Measurements from ENCODE around the gene RAB11B. TPM values are rescaled to one million over a fixed set of nuclear protein-coding genes. Genes with fewer than 3 reads are reported as not detected.
A peak's percentile ranks its signal among the peaks of the same experiment; 100 is the strongest.

RAB11B gene
- total RNA-seq, 1 experiment from 2014 or later = 67.2 TPM

GRCh38 chr19:8393871-8394250 is 3.7 kb downstream of the RAB11B start:
- no TSS peak for BruUV-seq (replicated peaks)
- peaks cover 30% of the 10 kb centered on the region for H3K4me1 Mint-ChIP-seq (ENCODE audit: insufficient read depth, unreplicated experiment)
- ChIA-PET POLR2A (interaction anchor here (0.7 to 1.9 kb wide), 4 partner anchors 32 to 90 kb away, joined by 3 to 7 read pairs (median 4); no protein-coding TSS in a partner anchor), CTCF (interaction anchor here (0.6 to 7.0 kb wide), 5 partner anchors 34 to 125 kb away, joined by 3 to 72 read pairs (median 3); no protein-coding TSS in a partner anchor)
- H3K36me3 Mint-ChIP-seq (ENCODE audit: insufficient read depth, unreplicated experiment) = peaks cover 22% of the 10 kb centered on the region
- H3K4me3 Mint-ChIP-seq (ENCODE audit: unreplicated experiment) = no peak overlapping the region
- intact Hi-C loops (cut with micrococcal nuclease) = no loop called here
- H3K27ac Mint-ChIP-seq (ENCODE audit: low read depth, unreplicated experiment) = peak overlapping the region; percentile 83
- DNase-seq (ENCODE audit: unreplicated experiment) = no peak
- no peaks in the 10 kb centered on the region for H3K27me3 Mint-ChIP-seq (ENCODE audit: insufficient read depth, unreplicated experiment)
- TF ChIP-seq, protein P1, sequence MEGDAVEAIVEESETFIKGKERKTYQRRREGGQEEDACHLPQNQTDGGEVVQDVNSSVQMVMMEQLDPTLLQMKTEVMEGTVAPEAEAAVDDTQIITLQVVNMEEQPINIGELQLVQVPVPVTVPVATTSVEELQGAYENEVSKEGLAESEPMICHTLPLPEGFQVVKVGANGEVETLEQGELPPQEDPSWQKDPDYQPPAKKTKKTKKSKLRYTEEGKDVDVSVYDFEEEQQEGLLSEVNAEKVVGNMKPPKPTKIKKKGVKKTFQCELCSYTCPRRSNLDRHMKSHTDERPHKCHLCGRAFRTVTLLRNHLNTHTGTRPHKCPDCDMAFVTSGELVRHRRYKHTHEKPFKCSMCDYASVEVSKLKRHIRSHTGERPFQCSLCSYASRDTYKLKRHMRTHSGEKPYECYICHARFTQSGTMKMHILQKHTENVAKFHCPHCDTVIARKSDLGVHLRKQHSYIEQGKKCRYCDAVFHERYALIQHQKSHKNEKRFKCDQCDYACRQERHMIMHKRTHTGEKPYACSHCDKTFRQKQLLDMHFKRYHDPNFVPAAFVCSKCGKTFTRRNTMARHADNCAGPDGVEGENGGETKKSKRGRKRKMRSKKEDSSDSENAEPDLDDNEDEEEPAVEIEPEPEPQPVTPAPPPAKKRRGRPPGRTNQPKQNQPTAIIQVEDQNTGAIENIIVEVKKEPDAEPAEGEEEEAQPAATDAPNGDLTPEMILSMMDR (IDR thresholded peaks at IDR 0.05; ENCODE audit: unreplicated experiment) = no peak
- no peaks in the 10 kb centered on the region for H3K9me3 Mint-ChIP-seq (ENCODE audit: unreplicated experiment)

GRCh38 chr19:8395621-8396082 is 5.5 kb downstream of the RAB11B start:
- intact Hi-C loops (cut with micrococcal nuclease) = loop anchor here (1.0 kb wide), 1 partner anchor 40 kb away; no protein-coding TSS in a partner anchor
- ChIA-PET POLR2A (interaction anchor here (1.0 kb wide), 1 partner anchor 41 kb away, joined by 6 read pairs; no protein-coding TSS in a partner anchor), CTCF (interaction anchor here (0.6 to 7.0 kb wide), 6 partner anchors 41 to 187 kb away, joined by 3 to 72 read pairs (median 4); no protein-coding TSS in a partner anchor)
- no TSS peak for BruUV-seq (replicated peaks)
- TF ChIP-seq, protein P1 (IDR thresholded peaks at IDR 0.05; ENCODE audit: unreplicated experiment) = no peak
- Mint-ChIP-seq H3K36me3 (ENCODE audit: insufficient read depth, unreplicated experiment) (peaks cover 13% of the 10 kb centered on the region), H3K4me3 (ENCODE audit: unreplicated experiment) (no peak overlapping the region), H3K27me3 (ENCODE audit: insufficient read depth, unreplicated experiment) (no peaks in the 10 kb centered on the region), H3K9me3 (ENCODE audit: unreplicated experiment) (no peaks in the 10 kb centered on the region), H3K4me1 (ENCODE audit: insufficient read depth, unreplicated experiment) (peaks cover 30% of the 10 kb centered on the region), H3K27ac (ENCODE audit: low read depth, unreplicated experiment) (peak overlapping the region; percentile 83)
- no peak for DNase-seq (ENCODE audit: unreplicated experiment)

DNA sequence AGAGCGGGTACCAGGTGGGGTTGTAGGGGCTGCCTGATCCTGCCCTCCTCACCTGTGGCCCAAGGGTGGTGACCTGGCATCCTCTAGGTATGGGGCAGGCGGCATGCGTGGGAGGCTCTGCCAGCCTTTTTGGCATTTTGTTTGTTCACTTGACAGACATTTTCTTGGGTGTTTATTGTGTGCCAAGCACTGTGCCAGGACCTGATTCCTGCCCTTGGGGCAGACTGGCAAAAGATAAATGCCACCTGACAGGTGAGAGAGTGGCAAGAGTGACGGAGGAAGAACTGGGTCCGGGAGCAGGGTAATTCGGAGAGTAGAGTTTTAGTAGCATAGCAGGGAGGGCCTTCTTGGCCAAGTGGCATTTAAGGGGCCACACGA is 6.0 kb downstream of the RAB11B start:
- BruUV-seq (replicated peaks) = no TSS peak
- TF ChIP-seq, protein P1 (IDR thresholded peaks at IDR 0.05; ENCODE audit: unreplicated experiment) = no peak
- H3K27me3 Mint-ChIP-seq (ENCODE audit: insufficient read depth, unreplicated experiment) = no peaks in the 10 kb centered on the region
- no peak overlapping the region for H3K4me3 Mint-ChIP-seq (ENCODE audit: unreplicated experiment)
- H3K27ac Mint-ChIP-seq (ENCODE audit: low read depth, unreplicated experiment) = no peak overlapping the region
- intact Hi-C loops (cut with micrococcal nuclease) = loop anchor here (1.0 kb wide), 1 partner anchor 41 kb away; no protein-coding TSS in a partner anchor
- peaks cover 30% of the 10 kb centered on the region for H3K4me1 Mint-ChIP-seq (ENCODE audit: insufficient read depth, unreplicated experiment)
- CTCF ChIA-PET = interaction anchor here (0.6 to 7.0 kb wide), 6 partner anchors 41 to 187 kb away, joined by 3 to 72 read pairs (median 4); no protein-coding TSS in a partner anchor
- POLR2A ChIA-PET = interaction anchor here (1.0 kb wide), 1 partner anchor 42 kb away, joined by 6 read pairs; no protein-coding TSS in a partner anchor
- DNase-seq (ENCODE audit: unreplicated experiment) = no peak
- no peaks in the 10 kb centered on the region for H3K9me3 Mint-ChIP-seq (ENCODE audit: unreplicated experiment)
- H3K36me3 Mint-ChIP-seq (ENCODE audit: insufficient read depth, unreplicated experiment) = peaks cover 18% of the 10 kb centered on the region

GRCh38 chr19:8396563-8397203 is 6.5 kb downstream of the RAB11B start:
- Mint-ChIP-seq H3K9me3 (ENCODE audit: unreplicated experiment) (no peaks in the 10 kb centered on the region), H3K36me3 (ENCODE audit: insufficient read depth, unreplicated experiment) (peaks cover 23% of the 10 kb centered on the region), H3K27me3 (ENCODE audit: insufficient read depth, unreplicated experiment) (no peaks in the 10 kb centered on the region), H3K27ac (ENCODE audit: low read depth, unreplicated experiment) (peak overlapping the region; percentile 81), H3K4me1 (ENCODE audit: insufficient read depth, unreplicated experiment) (peaks cover 30% of the 10 kb centered on the region), H3K4me3 (ENCODE audit: unreplicated experiment) (no peak overlapping the region)
- ChIA-PET CTCF (interaction anchor here (0.6 to 7.0 kb wide), 8 partner anchors 24 to 186 kb away, joined by 3 to 72 read pairs (median 4); partner anchors contain the start of gene ANGPTL4), POLR2A (interaction anchor here (1.0 kb wide), 1 partner anchor 42 kb away, joined by 6 read pairs; no protein-coding TSS in a partner anchor)
- TF ChIP-seq, protein P1 (IDR thresholded peaks at IDR 0.05; ENCODE audit: unreplicated experiment) = peak; percentile 65
- no TSS peak for BruUV-seq (replicated peaks)
- intact Hi-C loops (cut with micrococcal nuclease) = loop anchor here (1.0 kb wide), 1 partner anchor 41 kb away; no protein-coding TSS in a partner anchor
- peak; percentile 68 for DNase-seq (ENCODE audit: unreplicated experiment)

All from MCF 10A (cell line).